Heart left ventricle (tissue), 16 donors: Measurements from ENCODE around the gene COL19A1. TPM values are rescaled to one million over a fixed set of nuclear protein-coding genes. Genes with fewer than 3 reads are reported as not detected.

Experiments
- ATAC-seq, 4 donors: fragments of 200-7000 bp; cut with Tn5 transposase; one replicate each; pipeline ENCODE4 v1.9.1; 2020 to 2022; ENCODE audit warnings: moderate library complexity in 4 of 4, mild to moderate bottlenecking in 3 of 4, moderate number of reproducible peaks in 1 of 4
- DNase-seq, 5 donors: peaks; one replicate each; pipeline ENCODE4 v3.0.0-alpha.2; 2020
- H3K27ac ChIP-seq, 12 donors: fragments of 200-600 bp; sonication (generic) in 4 of 12; one replicate each; pipeline versions ENCODE4 v1.5.0 to v1.8.0; 2016 to 2022; ENCODE audit warnings: mild to moderate bottlenecking in 2 of 12
- H3K27me3 ChIP-seq, 9 donors: fragments of 200-600 bp; sonication (generic) in 2 of 9; one replicate each; pipeline versions ENCODE4 v1.5.1 to v1.8.0; 2016 to 2022; ENCODE audit warnings: mild to moderate bottlenecking in 3 of 9
- H3K36me3 ChIP-seq, 9 donors: fragments of 200-600 bp; sonication (generic) in 2 of 9; one replicate each; pipeline versions ENCODE4 v1.5.0 to v1.8.0; 2018 to 2022; ENCODE audit warnings: mild to moderate bottlenecking in 2 of 9
- H3K4me1 ChIP-seq, 12 donors: fragments of 200-600 bp; sonication (generic) in 4 of 12; one replicate each; pipeline versions ENCODE4 v1.5.0 to v1.8.0; 2016 to 2022; ENCODE audit warnings: mild to moderate bottlenecking in 3 of 12
- H3K4me3 ChIP-seq, 12 donors: fragments of 200-600 bp; sonication (generic) in 4 of 12; one replicate each; pipeline versions ENCODE4 v1.5.0 to v1.8.0; 2017 to 2022; ENCODE audit warnings: mild to moderate bottlenecking in 9 of 12, moderate library complexity in 4 of 12
- H3K9me3 ChIP-seq, 12 donors: fragments of 200-600 bp; sonication (generic) in 4 of 12; one replicate each; pipeline versions ENCODE4 v1.5.0 to v1.8.0; 2016 to 2022; ENCODE audit warnings: mild to moderate bottlenecking in 1 of 12
- CTCF ChIP-seq, 12 donors: fragments of 200-600 bp; sonication (generic) in 4 of 12; IDR thresholded peaks; one replicate each; pipeline versions ENCODE4 v1.5.0 to v1.8.0; 2018 to 2022; ENCODE audit warnings: antibody characterized with exemption in 12 of 12, mild to moderate bottlenecking in 5 of 12
- POLR2A ChIP-seq, 2 donors: fragments of 450-650 bp; IDR thresholded peaks; one replicate each; pipeline ENCODE4 v1.6.1; 2017; ENCODE audit warnings: antibody characterized with exemption in 2 of 2, mild to moderate bottlenecking in 2 of 2, moderate library complexity in 2 of 2
- WGBS, 4 donors: extraction: QIAGEN DNeasy Blood & Tissue Kit in 2 of 4; methylation state at CpG; one replicate each; pipeline versions ENCODE4 v1.1.5 to v1.1.7; 2013 to 2018; 5-methylcytosine and 5-hydroxymethylcytosine counted together
- intact Hi-C, 10 donors: fragments of 100-400 bp; cut with DNase I; formaldehyde crosslinking; loops; one replicate each; pipeline versions ENCODE4 v1.11.1 to v1.14.2; 2022
- polyA plus RNA-seq, 2 donors: library from polyadenylated mRNA; stranded (reverse); fragments of 200-250 nt; gene quantifications; one replicate each; pipeline ENCODE4 v1.2.3, GENCODE V29; 2013
- total RNA-seq, 9 donors: library from RNA; depleted of rRNA in 2 of 9; stranded (reverse); fragments of >200 nt in 2 of 9; fragmentation: NEBNext Ultra II Directional in 3 of 9; extraction: Animal tissue kit (Norgen Biotek cat#: 25700) in 3 of 9; gene quantifications; one replicate each; pipeline versions ENCODE4 v1.1.0 to v1.2.4, GENCODE V29; 2016 to 2023
- donor health status: ischemic (EF 13 %, LVEDD 7.1; RV severe dilation, severe dysfunction).
- donor health status: healthy with polysubstance abuse.
- donor health status: DM: no; HTN: yes; CAD: no.
- donor health status: DM: no; HTN: no; CAD: no.
- donor health status: ischemic (EF 25% LVEDD 6.9; RV normal size, moderate dysfunction).
- donor health status: ischemic (EF 25% LVEDD 5.7; RV mildly dilated, moderate dysfunction).
- donor health status: healthy.
- donor health status: DM: yes; HTN: yes; CAD: no.
- donor health status: ischemic (EF 35%, LVEDD 5.7; RV mildly dilated, moderate dysfunction).
- donor health status: nonischemic (EF 11% LVEDD 7.7; RV severe dilation, severe dysfunction).
- donor health status: DM: yes; HTN: yes; CAD: no.
- donor health status: PGD.
- donor health status: ischemic (EF 29% LVEDD 5.4; RV normal size, mild dysfunction).
- donor health status: nonischemic (EF 23%, LVEDD 6.1; RV moderate dilation, normal function).

The COL19A1 gene
- total and polyA plus RNA-seq, 11 donors = 0.69 to 4.6 (median 1.6) TPM

- H3K9me3 ChIP-seq = no peaks in the 10 kb centered on the region
- intact Hi-C loops = no loop called here
- DNase-seq (no peak), ATAC-seq (no peak)
- no peaks in the 10 kb centered on the region for H3K27me3 ChIP-seq
- WGBS, 4 donors = 82 to 88% (median 85%) methylated on average over 2 of the region's 2 CpGs
- TF ChIP-seq CTCF (IDR thresholded peaks at IDR 0.05) (no peak), POLR2A (IDR thresholded peaks at IDR 0.05) (no peak)
- H3K4me1 ChIP-seq = peaks cover 0 to 3% (median 0%) of the 10 kb centered on the region in 12 donors
- no peak overlapping the region for H3K4me3 ChIP-seq
- H3K36me3 ChIP-seq = no peaks in the 10 kb centered on the region
- no peak overlapping the region for H3K27ac ChIP-seq
These were observed 391.5 kb downstream of the COL19A1 start for GRCh38 chr6:70257768-70258273.

GRCh38 chr6:70258483-70258882 is 392.1 kb downstream of the COL19A1 start:
- H3K9me3 ChIP-seq = no peaks in the 10 kb centered on the region
- intact Hi-C loops = no loop called here
- no peak for ATAC-seq

More at GRCh38 chr6:70258483-70258882, 392.1 kb downstream of the COL19A1 start:
- Histone ChIP-seq H3K27me3 (no peaks in the 10 kb centered on the region), H3K4me1 (peaks cover 0 to 3% (median 0%) of the 10 kb centered on the region in 12 donors), H3K27ac (no peak overlapping the region), H3K4me3 (no peak overlapping the region), H3K36me3 (no peaks in the 10 kb centered on the region)
- DNase-seq = no peak
- no peak for TF ChIP-seq POLR2A (IDR thresholded peaks at IDR 0.05)
- no peak for TF ChIP-seq CTCF (IDR thresholded peaks at IDR 0.05)
- WGBS, 4 donors = 40 to 64% (median 47%) methylated on average over 1 of the region's 1 CpG

Other genes with a start within 250 kb of the COL19A1 start
- gene LMBRD1, start 69.5 kb upstream of the COL19A1 start, total RNA-seq = 10 to 100 TPM; 41.7 to 53.6 (median 45.1) TPM
- gene LMBRD1, start 69.5 kb upstream of the COL19A1 start, polyA plus RNA-seq = 10 to 100 TPM; 37.0 to 52.3 TPM